ENCODE measurements around the gene BTG1.
"Not testable (repeated sequence)": the region's sequence is repeated elsewhere in the genome, so short reads cannot be mapped to it uniquely, and the experiment has no call there.

Gene BTG1

GRCh38 chr12:92105676-92106075 is 40.0 kb downstream of the BTG1 start:
- ChIA-PET CTCF (interaction anchor here (1.1 to 3.6 kb wide), 4 partner anchors 9 to 724 kb away, joined by 3 to 17 read pairs (median 8); no protein-coding TSS in a partner anchor), POLR2A (interaction anchor here (0.6 kb wide), 1 partner anchor 36 kb away, joined by 5 read pairs; no protein-coding TSS in a partner anchor)
- DNase-seq (ENCODE audit: extremely low spot score): no peak

GRCh38 chr12:92105110-92105509 is 40.5 kb downstream of the BTG1 start:
- DNase-seq (ENCODE audit: extremely low spot score): no peak
- no peak for TF ChIP-seq CTCF (IDR thresholded peaks at IDR 0.05; ENCODE audit: control extremely low read depth, extremely low read depth, low read depth, missing control alignments)
- CTCF ChIA-PET: interaction anchor here (1.1 to 3.6 kb wide), 3 partner anchors 8 to 30 kb away, joined by 3 to 17 read pairs (median 9); no protein-coding TSS in a partner anchor
- POLR2A ChIA-PET: no interaction called here

More at GRCh38 chr12:92105676-92106075, 40.0 kb downstream of the BTG1 start:
- no peak for TF ChIP-seq CTCF (IDR thresholded peaks at IDR 0.05; ENCODE audit: control extremely low read depth, extremely low read depth, low read depth, missing control alignments)

GRCh38 chr12:92102606-92103005 is 43.0 kb downstream of the BTG1 start:
- ChIA-PET CTCF (interaction anchor here (1.0 to 1.1 kb wide), 2 partner anchors 49 to 291 kb away, joined by 3 read pairs; no protein-coding TSS in a partner anchor), POLR2A (no interaction called here)
- no peak for DNase-seq (ENCODE audit: extremely low spot score)
- no peak for TF ChIP-seq CTCF (IDR thresholded peaks at IDR 0.05; ENCODE audit: control extremely low read depth, extremely low read depth, low read depth, missing control alignments)

- no peak for TF ChIP-seq CTCF (IDR thresholded peaks at IDR 0.05; ENCODE audit: control extremely low read depth, extremely low read depth, low read depth, missing control alignments)
- CTCF ChIA-PET: interaction anchor here (1.1 to 1.5 kb wide), 5 partner anchors 9 to 287 kb away, joined by 3 to 6 read pairs (median 3); no protein-coding TSS in a partner anchor
- POLR2A ChIA-PET: no interaction called here
- DNase-seq (ENCODE audit: extremely low spot score): no peak
Measured at GRCh38 chr12:92098594-92099380, 46.9 kb downstream of the BTG1 start.

GRCh38 chr12:92096346-92097136 is 49.1 kb downstream of the BTG1 start:
- TF ChIP-seq CTCF (IDR thresholded peaks at IDR 0.05; ENCODE audit: control extremely low read depth, extremely low read depth, low read depth, missing control alignments): no peak
- ChIA-PET CTCF (interaction anchor here (1.0 to 2.3 kb wide), 5 partner anchors 10 to 714 kb away, joined by 3 to 9 read pairs (median 3); no protein-coding TSS in a partner anchor), POLR2A (no interaction called here)
- no peak for DNase-seq (ENCODE audit: extremely low spot score)

GRCh38 chr12:92094751-92095161 is 50.9 kb downstream of the BTG1 start:
- POLR2A ChIA-PET: no interaction called here
- no peak for DNase-seq (ENCODE audit: extremely low spot score)
- TF ChIP-seq CTCF (IDR thresholded peaks at IDR 0.05; ENCODE audit: control extremely low read depth, extremely low read depth, low read depth, missing control alignments): no peak
- CTCF ChIA-PET: interaction anchor here (2.3 kb wide), 1 partner anchor 8 kb away, joined by 9 read pairs; no protein-coding TSS in a partner anchor

- POLR2A ChIA-PET: not testable (repeated sequence)
- CTCF ChIA-PET: interaction anchor here (1.1 to 2.3 kb wide), 2 partner anchors 8 to 10 kb away, joined by 3 to 9 read pairs; no protein-coding TSS in a partner anchor
Measured at GRCh38 chr12:92094301-92094700, 51.3 kb downstream of the BTG1 start.

More at GRCh38 chr12:92094301-92094700, 51.3 kb downstream of the BTG1 start:
- not testable (repeated sequence) for DNase-seq (ENCODE audit: extremely low spot score)

Data from GM10248 (cell line).